Measurements from ENCODE around the gene LDLRAD4.

DNA sequence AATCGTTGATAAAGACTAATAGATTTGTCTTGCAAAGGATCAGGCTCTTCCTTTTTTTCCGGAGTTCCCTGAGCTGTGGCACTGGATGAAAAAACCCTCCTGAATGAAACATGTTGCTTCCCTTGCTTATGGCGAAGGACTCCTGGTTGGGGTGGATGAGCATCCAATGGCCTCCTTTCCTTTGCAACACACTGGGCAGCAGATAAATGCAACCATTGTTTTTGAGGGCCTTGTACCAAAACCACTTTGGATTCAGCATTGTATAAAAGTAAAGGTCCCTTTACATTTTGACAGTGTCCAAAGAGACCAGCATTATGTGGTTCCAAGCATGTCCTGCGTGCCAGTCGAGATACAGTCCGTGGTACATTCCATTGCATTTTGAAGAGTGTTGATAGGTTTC lies 463.1 kb downstream of the LDLRAD4 start:
- TF ChIP-seq POLR2A (IDR thresholded peaks at IDR 0.05; ENCODE audit: low read depth, low read length) (no peak), POLR2AphosphoS5 (IDR thresholded peaks at IDR 0.05; ENCODE audit: low read depth, low read length) (no peak), SPI1 (IDR thresholded peaks at IDR 0.05; ENCODE audit: low read depth, low read length) (no peak), POU2F2 (IDR thresholded peaks at IDR 0.05; ENCODE audit: low read depth, low read length) (no peak)

Data from GM12891 (cell line).